H1 (cell line): ENCODE measurements around the gene SMPD2. TPM values are rescaled to one million over a fixed set of nuclear protein-coding genes. Genes with fewer than 3 reads are reported as not detected.

ENCODE experiments used
- CTCF ChIA-PET: fragments of 300-600 bp; sonication (Branson Sonifier 250); formaldehyde crosslinking; loops from one replicate; lab custom pipeline; 2021; ENCODE audit not compliant: partially characterized antibody; lab: Charles Lee
- POLR2A ChIA-PET: fragments of 300-600 bp; sonication (Branson Sonifier 250); formaldehyde crosslinking; loops from one replicate; lab custom pipeline; 2021; ENCODE audit warnings: inconsistent platforms; ENCODE audit not compliant: partially characterized antibody; lab: Charles Lee
- DNase-seq, 2 experiments: peaks; one replicate each; pipeline versions ENCODE4 v3.0.0 to v3.0.0-alpha.2; 2010 to 2022; ENCODE audit warnings: low spot score in 2 of 2, low read depth in 1 of 2, mixed read lengths in 1 of 2
- FAIRE-seq: peaks from 2 replicates; lab custom pipeline; 2011; peaks lifted over from hg19 to GRCh38; lab: Jason Lieb, UNC
- H2AFZ ChIP-seq: 2 replicates; pipeline ENCODE4 v1.8.1; 2012; ENCODE audit warnings: low read length, inconsistent platforms
- H2AK5ac ChIP-seq: 2 replicates; pipeline ENCODE4 v1.6.1; 2013; ENCODE audit warnings: low read depth, low read length
- H2BK120ac ChIP-seq: replicated peaks from 2 replicates; pipeline ENCODE3; 2013; ENCODE audit warnings: low read depth, low read length, inconsistent platforms
- H2BK12ac ChIP-seq: 2 replicates; pipeline ENCODE4 v1.6.1; 2013; ENCODE audit warnings: low read depth, low read length
- H2BK15ac ChIP-seq: 2 replicates; pipeline ENCODE4 v1.6.1; 2013; ENCODE audit warnings: low read length
- H2BK20ac ChIP-seq: 2 replicates; pipeline ENCODE4 v1.6.1; 2013; ENCODE audit warnings: low read length
- H2BK5ac ChIP-seq: 2 replicates; pipeline ENCODE4 v1.6.1; 2013; ENCODE audit warnings: low read depth, low read length
- H3K14ac ChIP-seq: 2 replicates; pipeline ENCODE4 v1.6.1; 2013; ENCODE audit warnings: inconsistent platforms; ENCODE audit not compliant: insufficient read length
- H3K18ac ChIP-seq: 2 replicates; pipeline ENCODE4 v1.6.1; 2013; ENCODE audit warnings: low read length; ENCODE audit errors: extremely low read depth
- H3K23ac ChIP-seq: 2 replicates; pipeline ENCODE4 v1.6.1; 2013; ENCODE audit warnings: inconsistent platforms; ENCODE audit not compliant: insufficient read length
- H3K23me2 ChIP-seq: 2 replicates; pipeline ENCODE4 v1.6.1; 2013; ENCODE audit warnings: low read depth, low read length
- H3K27ac ChIP-seq: 2 replicates; pipeline ENCODE4 v1.6.1; 2011; ENCODE audit warnings: low read depth, low read length, inconsistent platforms
- H3K27me3 ChIP-seq, 4 experiments: replicated peaks in 1 of 4; 1 replicate in 1 of 4; 2 replicates in 3 of 4; pipeline versions ENCODE4 v1.6.1 to v1.8.1; 2011 to 2013; ENCODE audit warnings: low read length in 3 of 4, mild to moderate bottlenecking in 3 of 4, inconsistent platforms in 2 of 4, mixed read lengths in 2 of 4, moderate library complexity in 1 of 4; ENCODE audit not compliant: control insufficient read depth in 3 of 4, insufficient read depth in 3 of 4; ENCODE audit errors: extremely low read depth in 1 of 4
- H3K36me3 ChIP-seq, 4 experiments: 2 replicates each; pipeline versions ENCODE4 v1.6.1 to v1.8.1; 2011 to 2013; ENCODE audit warnings: mild to moderate bottlenecking in 4 of 4, low read length in 3 of 4, moderate library complexity in 2 of 4, control low read depth in 1 of 4, inconsistent platforms in 1 of 4; ENCODE audit not compliant: insufficient read depth in 4 of 4, control insufficient read depth in 2 of 4
- H3K4ac ChIP-seq: replicated peaks from 2 replicates; pipeline ENCODE3; 2013; ENCODE audit warnings: low read length, low read depth, mixed read lengths, inconsistent platforms; ENCODE audit not compliant: insufficient read length
- H3K4me1 ChIP-seq, 4 experiments: replicated peaks in 1 of 4; 1 replicate in 1 of 4; 2 replicates in 3 of 4; pipeline versions ENCODE4 v1.6.1 to v1.8.1; 2011 to 2013; ENCODE audit warnings: low read length in 3 of 4, inconsistent platforms in 2 of 4, mixed read lengths in 1 of 4; ENCODE audit not compliant: insufficient read depth in 4 of 4, control insufficient read depth in 3 of 4
- H3K4me2 ChIP-seq, 2 experiments: 2 replicates each; pipeline versions ENCODE4 v1.6.1 to v1.8.1; 2011 to 2013; ENCODE audit warnings: low read depth in 2 of 2, low read length in 2 of 2, control low read depth in 1 of 2, inconsistent platforms in 1 of 2, mild to moderate bottlenecking in 1 of 2; ENCODE audit not compliant: insufficient read depth in 1 of 2
- H3K4me3 ChIP-seq, 4 experiments: fragments of 200-600, 300-600 bp in 1 of 4; sonication (generic), shearing (Covaris generic), sonication (Bioruptor Twin) in 1 of 4; 2 replicates each; pipeline versions ENCODE4 v1.5.1 to v1.8.1; 2011 to 2016; ENCODE audit warnings: low read length in 4 of 4, low read depth in 3 of 4, control low read depth in 2 of 4, inconsistent platforms in 2 of 4, mild to moderate bottlenecking in 2 of 4, mixed read lengths in 1 of 4, moderate library complexity in 1 of 4; ENCODE audit not compliant: insufficient read depth in 2 of 4; ENCODE audit errors: extremely low read depth in 1 of 4
- H3K56ac ChIP-seq: replicated peaks from 2 replicates; pipeline ENCODE3; 2013; ENCODE audit warnings: low read depth, mild to moderate bottlenecking, mixed read lengths, low read length, inconsistent platforms; ENCODE audit not compliant: insufficient read length
- H3K79me1 ChIP-seq: 2 replicates; pipeline ENCODE4 v1.6.1; 2013; ENCODE audit warnings: low read depth, low read length, control low read depth
- H3K79me2 ChIP-seq, 2 experiments: 2 replicates each; pipeline versions ENCODE4 v1.6.1 to v1.8.1; 2012 to 2013; ENCODE audit warnings: low read length in 2 of 2, mild to moderate bottlenecking in 2 of 2, inconsistent platforms in 1 of 2; ENCODE audit not compliant: insufficient read depth in 2 of 2, control insufficient read depth in 1 of 2
- H3K9ac ChIP-seq, 4 experiments: replicated peaks in 1 of 4; 1 replicate in 1 of 4; 2 replicates in 3 of 4; pipeline versions ENCODE4 v1.6.1 to v1.8.1; 2011 to 2013; ENCODE audit warnings: low read depth in 3 of 4, low read length in 3 of 4, control low read depth in 2 of 4, mild to moderate bottlenecking in 2 of 4, moderate library complexity in 2 of 4, inconsistent platforms in 1 of 4; ENCODE audit errors: extremely low read depth in 1 of 4
- H3K9me3 ChIP-seq, 2 experiments: 2 replicates each; pipeline versions ENCODE4 v1.6.1 to v1.8.1; 2012 to 2013; ENCODE audit warnings: mild to moderate bottlenecking in 2 of 2, moderate library complexity in 2 of 2, control low read depth in 1 of 2, inconsistent platforms in 1 of 2, low read depth in 1 of 2, low read length in 1 of 2, mixed read lengths in 1 of 2; ENCODE audit not compliant: insufficient read depth in 2 of 2
- H4K20me1 ChIP-seq, 2 experiments: replicated peaks in 1 of 2; 2 replicates each; pipeline versions ENCODE3 to v1.8.1; 2011 to 2013; ENCODE audit warnings: inconsistent platforms in 2 of 2, low read length in 2 of 2, mild to moderate bottlenecking in 1 of 2; ENCODE audit not compliant: insufficient read depth in 2 of 2, control insufficient read depth in 1 of 2
- H4K5ac ChIP-seq: 2 replicates; pipeline ENCODE4 v1.6.1; 2013; ENCODE audit warnings: low read length, low read depth, mixed read lengths, inconsistent platforms; ENCODE audit not compliant: insufficient read length
- H4K8ac ChIP-seq: 2 replicates; pipeline ENCODE4 v1.8.0; 2013; ENCODE audit warnings: mild to moderate bottlenecking, moderate library complexity, low read length, inconsistent platforms; ENCODE audit not compliant: insufficient read depth; ENCODE audit errors: extremely low read depth
- H4K91ac ChIP-seq: replicated peaks from 2 replicates; pipeline ENCODE3; 2013; ENCODE audit warnings: low read length, mixed read lengths, inconsistent platforms; ENCODE audit not compliant: insufficient read length
- CHD2 ChIP-seq: IDR thresholded peaks from 2 replicates; pipeline ENCODE4 v1.6.1; 2012; ENCODE audit warnings: low read length, improper control_type of control experiment
- CTCF ChIP-seq, 3 experiments: IDR thresholded peaks; 1 replicate in 2 of 3; 2 replicates in 1 of 3; pipeline versions ENCODE4 v1.5.1 to v1.6.1; 2011; ENCODE audit warnings: low read length in 3 of 3, mild to moderate bottlenecking in 3 of 3, inconsistent platforms in 2 of 3, low read depth in 1 of 3, moderate library complexity in 1 of 3; ENCODE audit not compliant: insufficient read depth in 1 of 3; ENCODE audit errors: control extremely low read depth in 1 of 3
- GABPA ChIP-seq: IDR thresholded peaks from 2 replicates; pipeline ENCODE4 v1.6.1; 2011; ENCODE audit warnings: mild to moderate bottlenecking, low read length, moderate library complexity, borderline replicate concordance; ENCODE audit not compliant: insufficient read depth
- JUN ChIP-seq: IDR thresholded peaks from 2 replicates; pipeline ENCODE4 v1.6.1; 2011; ENCODE audit warnings: low read depth, mild to moderate bottlenecking, improper control_type of control experiment, low read length
- NANOG ChIP-seq: IDR thresholded peaks from 2 replicates; pipeline ENCODE4 v1.6.1; 2011; ENCODE audit warnings: low read length, low read depth, mild to moderate bottlenecking, inconsistent platforms; ENCODE audit not compliant: insufficient read depth, poor library complexity, severe bottlenecking
- POU5F1 ChIP-seq: IDR thresholded peaks from 2 replicates; pipeline ENCODE4 v1.6.1; 2011; ENCODE audit warnings: low read depth, mild to moderate bottlenecking, low read length, moderate library complexity
- SAP30 ChIP-seq: fragments of 300-600 bp; sonication (generic); IDR thresholded peaks from 2 replicates; pipeline ENCODE4 v1.7.1; 2012; ENCODE audit warnings: low read length, moderate library complexity, mild to moderate bottlenecking, inconsistent platforms; ENCODE audit not compliant: insufficient read depth, insufficient replicate concordance
- SIRT6 ChIP-seq: IDR thresholded peaks from one replicate; pipeline ENCODE4 v1.7.1; 2012; ENCODE audit warnings: low read length, inconsistent platforms
- SUZ12 ChIP-seq: fragments of 200-600 bp; sonication (generic); IDR thresholded peaks from 2 replicates; pipeline ENCODE4 v1.6.1; 2012; ENCODE audit warnings: mild to moderate bottlenecking, inconsistent platforms, low read length, moderate library complexity, mixed read lengths
- YY1 ChIP-seq: IDR thresholded peaks from 2 replicates; pipeline ENCODE4 v1.6.1; 2011; ENCODE audit warnings: low read depth, mild to moderate bottlenecking, low read length
- WGBS, 2 experiments: shearing (Covaris generic) in 1 of 2; methylation state at CpG; one replicate each; pipeline versions ENCODE4 v1.1.6 to v1.1.7; 2013 to 2015; ENCODE audit warnings: low lambda C conversion rate in 2 of 2, mixed read lengths in 2 of 2, inconsistent platforms in 1 of 2, low coverage in 1 of 2, missing lambda C conversion rate in 1 of 2; ENCODE audit not compliant: insufficient replicate concordance in 2 of 2, insufficient coverage in 1 of 2, insufficient read length in 1 of 2; ENCODE audit errors: extremely low coverage in 1 of 2, missing lambda C conversion rate in 1 of 2; 5-methylcytosine and 5-hydroxymethylcytosine counted together
- polyA plus RNA-seq, 7 experiments: library from polyadenylated mRNA; depleted of rRNA in 3 of 7; stranded (reverse) in 5 of 7; unstranded in 2 of 7; fragments of >200 nt in 5 of 7; fragments of 200-250 nt in 2 of 7; gene quantifications; 1 replicate in 5 of 7; 2 replicates in 1 of 7; 4 replicates in 1 of 7; pipeline versions ENCODE4 v1.2.1 to v1.2.3, GENCODE V29; 2011 to 2013; ENCODE audit warnings: missing spikeins in 2 of 7, mixed read lengths in 2 of 7
- total RNA-seq: library from RNA; stranded (reverse); fragmentation: NEBNext Ultra II Directional; extraction: Animal tissue kit (Norgen Biotek cat#: 25700); gene quantifications from 2 replicates; pipeline ENCODE4 v1.2.1, GENCODE V29; 2021

Gene SMPD2
- total and polyA plus RNA-seq, 2 of the 8 experiments (the other 6 are each of a cell fraction or from before 2014, with no cell fraction given): 11.5 to 17.2 TPM

DNA sequence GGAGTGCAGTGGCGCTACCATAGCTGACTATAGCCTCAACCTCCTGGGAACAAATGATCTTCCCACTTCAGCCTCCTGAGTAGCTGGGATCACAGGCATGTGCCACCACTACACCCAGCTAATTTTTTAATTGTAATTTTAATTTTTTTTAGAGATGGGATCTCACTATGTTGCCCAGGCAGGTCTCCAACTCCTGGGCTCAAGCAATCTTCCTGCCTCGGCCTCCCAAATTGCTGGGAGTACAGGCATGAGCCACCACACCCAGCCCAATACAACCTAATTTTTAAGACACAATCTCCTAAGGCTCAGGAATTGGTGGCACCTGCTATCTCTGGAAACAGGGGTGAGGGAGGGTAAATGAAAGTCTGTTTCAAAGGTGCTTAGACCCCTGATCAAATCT is 36.7 kb downstream of the SMPD2 start:
- no peak overlapping the region for H3K27ac ChIP-seq

More for the DNA sequence above, 36.7 kb downstream of the SMPD2 start:
- Histone ChIP-seq H4K20me1 (peaks cover 4 to 26% of the 10 kb centered on the region in 2 experiments), H3K27me3 (no peaks in the 10 kb centered on the region), H3K79me1 (peaks cover 13% of the 10 kb centered on the region), H2BK15ac (no peak overlapping the region), H2AFZ (no peak overlapping the region), H3K4ac (no peak overlapping the region), H2BK20ac (no peak overlapping the region), H3K36me3 (peaks cover 18 to 81% (median 54%) of the 10 kb centered on the region in 4 experiments), H3K18ac (no peak overlapping the region), H3K23me2 (0 out of 2 replicates have a peak, but pooled peaks cover 5% of the 10 kb centered on the region), H3K4me3 (no peak overlapping the region; a peak in 1 of 8 replicates), H4K91ac (no peak overlapping the region), H3K14ac (no peak overlapping the region), H4K5ac (no peak overlapping the region), H3K4me1 (peaks cover 2 to 15% (median 3%) of the 10 kb centered on the region in 4 experiments; a peak in 4 of 7 replicates), H2BK5ac (no peak overlapping the region), H3K23ac (no peak overlapping the region), H3K9me3 (no peaks in the 10 kb centered on the region), H2BK12ac (no peak overlapping the region), H3K56ac (no peak overlapping the region), H3K9ac (no peak overlapping the region), H3K79me2 (peaks cover 20 to 76% of the 10 kb centered on the region in 2 experiments), H3K4me2 (peak overlapping the region; percentile 34 to 72; a peak in 3 of 4 replicates), H4K8ac (no peak overlapping the region), H2BK120ac (no peak overlapping the region), H2AK5ac (no peak overlapping the region)
- ChIA-PET CTCF (interaction anchor here (1.8 kb wide), 1 partner anchor 14 kb away, joined by 5 read pairs; no protein-coding TSS in a partner anchor), POLR2A (no interaction called here)
- 97% methylated on average over 2 of the region's 2 CpGs; no CpG with 5 or more reads in 1 of the 2 experiments for WGBS, 2 experiments
- no peak for DNase-seq
- TF ChIP-seq POU5F1 (no peak), SUZ12 (no peak), CTCF (IDR thresholded peaks at IDR 0.05; ENCODE audit: control extremely low read depth in 1 of 3, insufficient read depth in 1 of 3, low read depth in 1 of 3, low read length in 3 of 3) (no peak), JUN (no peak), GABPA (no peak), SIRT6 (no peak), YY1 (no peak), CHD2 (no peak), NANOG (no peak), SAP30 (no peak)
- FAIRE-seq: no peak
